ENCODE measurements around the gene KCNJ6. TPM values are rescaled to one million over a fixed set of nuclear protein-coding genes. Genes with fewer than 3 reads are reported as not detected.

KCNJ6 gene
- total and polyA plus RNA-seq, 2 of the 8 experiments (the other 6 are each of a cell fraction or from before 2014, with no cell fraction given): 0.51 to 1.2 TPM

DNA sequence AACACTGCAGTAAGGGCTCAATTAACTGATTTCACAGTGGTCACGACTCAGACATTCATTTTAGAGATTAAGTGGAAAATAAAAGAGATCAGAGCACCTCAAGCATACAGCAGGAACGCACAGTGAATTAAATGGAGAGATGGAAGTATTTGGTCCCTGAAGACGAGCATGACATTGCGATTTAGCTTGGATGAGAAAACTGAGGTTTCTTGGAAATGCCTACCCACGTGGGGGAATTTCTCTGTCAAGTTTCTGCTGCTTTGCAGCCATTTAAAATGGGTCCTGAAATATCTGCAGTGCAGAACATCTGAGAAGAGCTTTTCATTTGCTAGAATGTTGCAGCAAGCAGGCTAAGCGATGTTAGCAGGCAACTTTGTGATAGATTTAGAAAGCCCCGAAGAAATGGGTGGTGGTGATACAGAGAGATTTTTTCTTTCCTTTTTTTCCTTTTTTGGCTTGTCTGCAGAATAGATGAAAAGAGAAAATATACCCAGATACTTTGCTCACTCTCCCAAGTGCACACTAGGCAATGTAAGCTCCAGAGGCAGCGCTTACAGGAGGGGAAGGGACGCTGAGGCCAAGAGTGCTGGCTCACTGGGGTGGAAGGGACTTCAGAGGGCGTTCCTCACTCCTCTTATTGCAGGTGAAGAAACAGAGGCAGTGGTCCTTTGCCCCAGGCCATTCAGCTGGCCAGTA is 258.0 kb downstream of the KCNJ6 start (continued):
- no peak for TF ChIP-seq SUZ12 (IDR thresholded peaks at IDR 0.05; ENCODE audit: low read length)
- TF ChIP-seq TAF1 (IDR thresholded peaks at IDR 0.05; ENCODE audit: low read depth, low read length): no peak
